K562 (cell line): ENCODE measurements around the gene CEMIP. TPM values are rescaled to one million over a fixed set of nuclear protein-coding genes. Genes with fewer than 3 reads are reported as not detected.

Experiments used
- ATAC-seq: fragments of 200-7000 bp; cut with Tn5 transposase; 3 replicates; pipeline ENCODE4 v1.9.1; 2020; ENCODE audit warnings: moderate library complexity
- BruUV-seq: library from RNA; stranded (reverse); fragments of 400-500 nt; replicated peaks from 2 replicates; lab custom pipeline; 2021; lab: Mats Ljungman, UMichigan
- CTCF ChIA-PET: fragments of 300-600 bp; formaldehyde crosslinking; extraction: SDS; loops from one replicate; lab custom pipeline; 2021; ENCODE audit warnings: low intra/inter-chr PET ratio; lab: Yijun Ruan, JAX
- POLR2A ChIA-PET: fragments of 300-600, 350-650 bp; sonication (Branson Sonifier 250); formaldehyde crosslinking; extraction: SDS; loops from one replicate; lab custom pipeline; 2021; ENCODE audit warnings: antibody characterized with exemption, inconsistent platforms; lab: Yijun Ruan, JAX
- DNase-seq, 4 experiments: peaks; one replicate each; pipeline versions ENCODE4 v3.0.0 to v3.0.0-alpha.2; 2011 to 2018; ENCODE audit warnings: low spot score in 3 of 4, mixed read lengths in 3 of 4; ENCODE audit errors: extremely low read depth in 1 of 4
- FAIRE-seq: peaks from 2 replicates; lab custom pipeline; 2011; peaks lifted over from hg19 to GRCh38; lab: Jason Lieb, UNC
- H2AFZ ChIP-seq: 2 replicates; pipeline ENCODE4 v1.6.0; 2011; ENCODE audit warnings: low read depth, low read length, control low read depth, inconsistent platforms
- H3K27ac ChIP-seq: fragments of 200-600 bp; 3 replicates; pipeline ENCODE4 v1.8.0; 2011; ENCODE audit warnings: low read depth, mild to moderate bottlenecking, control low read depth, inconsistent platforms, low read length, moderate library complexity, mixed read lengths; ENCODE audit errors: extremely low read depth
- H3K27me3 ChIP-seq, 2 experiments: fragments of 300-600 bp in 1 of 2; 2 replicates in 1 of 2; 3 replicates in 1 of 2; pipeline versions ENCODE4 v1.6.0 to v1.8.0; 2011; ENCODE audit warnings: inconsistent platforms in 2 of 2, low read length in 2 of 2, mild to moderate bottlenecking in 1 of 2, mixed read lengths in 1 of 2, moderate library complexity in 1 of 2; ENCODE audit not compliant: control insufficient read depth in 2 of 2, insufficient read depth in 2 of 2
- H3K36me3 ChIP-seq: fragments of 300-600 bp; 3 replicates; pipeline ENCODE4 v1.8.0; 2011; ENCODE audit warnings: mild to moderate bottlenecking, low read length, inconsistent platforms; ENCODE audit not compliant: control insufficient read depth, insufficient read depth
- H3K4me1 ChIP-seq, 2 experiments: fragments of 200-600 bp in 1 of 2; replicated peaks in 1 of 2; 2 replicates in 1 of 2; 3 replicates in 1 of 2; pipeline versions ENCODE4 v1.5.1 to v1.8.0; 2011; ENCODE audit warnings: inconsistent platforms in 2 of 2, low read length in 2 of 2, mild to moderate bottlenecking in 1 of 2, mixed read lengths in 1 of 2, moderate library complexity in 1 of 2; ENCODE audit not compliant: control insufficient read depth in 2 of 2, insufficient read depth in 2 of 2
- H3K4me2 ChIP-seq: 2 replicates; pipeline ENCODE4 v1.6.1; 2011; ENCODE audit warnings: low read length, control low read depth, inconsistent platforms, mixed read lengths; ENCODE audit not compliant: insufficient read depth
- H3K4me3 ChIP-seq: fragments of 200-600 bp; sonication (generic), shearing (Covaris generic); 2 replicates; pipeline ENCODE4 v1.5.1; 2016; ENCODE audit warnings: control low read depth, inconsistent platforms
- H3K79me2 ChIP-seq: fragments of 200-600 bp; 3 replicates; pipeline ENCODE4 v1.8.0; 2011; ENCODE audit warnings: low read length, inconsistent platforms; ENCODE audit not compliant: control insufficient read depth, insufficient read depth
- H3K9ac ChIP-seq, 2 experiments: 2 replicates each; pipeline versions ENCODE4 v1.6.0 to v1.6.1; 2011; ENCODE audit warnings: low read depth in 2 of 2, low read length in 2 of 2, control low read depth in 1 of 2, inconsistent platforms in 1 of 2, mild to moderate bottlenecking in 1 of 2, mixed read lengths in 1 of 2; ENCODE audit not compliant: insufficient read depth in 1 of 2
- H3K9me1 ChIP-seq: one replicate; pipeline ENCODE4 v1.6.0; 2011; ENCODE audit warnings: inconsistent platforms, mild to moderate bottlenecking, low read length, moderate library complexity; ENCODE audit not compliant: control insufficient read depth, insufficient read depth
- H3K9me3 ChIP-seq: replicated peaks from 2 replicates; pipeline ENCODE4 v1.5.1; 2011; ENCODE audit warnings: low read depth, low read length, inconsistent platforms; ENCODE audit not compliant: control insufficient read depth, insufficient read depth
- H4K20me1 ChIP-seq: replicated peaks from 2 replicates; pipeline ENCODE4 v1.6.1; 2011; ENCODE audit warnings: low read length, inconsistent platforms, mixed read lengths; ENCODE audit not compliant: control insufficient read depth, insufficient read depth
- ARID4B ChIP-seq: sonication (generic); formaldehyde crosslinking; IDR thresholded peaks from 2 replicates; pipeline ENCODE4 v1.8.0; 2022; ENCODE audit warnings: mild to moderate bottlenecking, missing genetic modification reagents
- ATF7 ChIP-seq: fragments of 450-650 bp; IDR thresholded peaks from 2 replicates; pipeline ENCODE4 v1.7.1; 2014; ENCODE audit warnings: mild to moderate bottlenecking, moderate library complexity
- CEBPB ChIP-seq: fragments of 450-650 bp; IDR thresholded peaks from 2 replicates; pipeline ENCODE4 v1.6.1; 2016; ENCODE audit warnings: missing genetic modification characterization, missing compliant biosample characterization
- CTBP1 ChIP-seq: fragments of 450-650 bp; IDR thresholded peaks from 2 replicates; pipeline ENCODE4 v1.6.1; 2016; ENCODE audit warnings: borderline replicate concordance
- CTCFL ChIP-seq: IDR thresholded peaks from 2 replicates; pipeline ENCODE4 v1.6.1; 2011; ENCODE audit warnings: borderline replicate concordance, low read depth, mild to moderate bottlenecking, moderate library complexity, low read length; ENCODE audit not compliant: insufficient read depth, poor library complexity, severe bottlenecking
- RFX5 ChIP-seq: IDR thresholded peaks from 2 replicates; pipeline ENCODE4 v1.6.1; 2011; ENCODE audit warnings: low read depth, mild to moderate bottlenecking, improper control_type of control experiment, low read length
- SMAD3 ChIP-seq: fragments of 450-650 bp; formaldehyde crosslinking; conservative IDR thresholded peaks from 2 replicates; pipeline ENCODE4 v1.4.0; 2020; ENCODE audit warnings: mild to moderate bottlenecking
- YY1 ChIP-seq, 3 experiments: IDR thresholded peaks; 2 replicates each; pipeline ENCODE4 v1.6.1; 2011; ENCODE audit warnings: low read length in 2 of 3, mild to moderate bottlenecking in 2 of 3, moderate library complexity in 2 of 3, borderline replicate concordance in 1 of 3, control low read depth in 1 of 3, low read depth in 1 of 3; ENCODE audit not compliant: insufficient read depth in 3 of 3, insufficient replicate concordance in 2 of 3, control insufficient read depth in 1 of 3, insufficient read length in 1 of 3; ENCODE audit errors: extremely low read depth in 1 of 3
- ZKSCAN8 ChIP-seq: fragments of 200-800 bp; sonication (Bioruptor generic); IDR thresholded peaks from 2 replicates; pipeline ENCODE4 v1.6.1; 2016; ENCODE audit warnings: missing genetic modification characterization, missing compliant biosample characterization
- ZNF518B ChIP-seq: fragments of 250-450 bp; sonication (Bioruptor Pico); IDR thresholded peaks from 2 replicates; pipeline ENCODE4 v1.5.0; 2021; ENCODE audit warnings: mild to moderate bottlenecking, moderate library complexity
- ZNF77 ChIP-seq: fragments of 250-450 bp; sonication (Bioruptor Pico); IDR thresholded peaks from 2 replicates; pipeline ENCODE4 v1.5.0; 2020
- WGBS: fragments of 100-300 bp; shearing (Covaris generic); methylation state at CpG from one replicate; pipeline ENCODE4 v1.1.6; 2016; ENCODE audit warnings: low coverage, mixed read lengths; ENCODE audit not compliant: insufficient coverage; ENCODE audit errors: missing lambda C conversion rate; 5-methylcytosine and 5-hydroxymethylcytosine counted together
- in situ Hi-C: fragments of 300-500 bp; cut with MboI; formaldehyde crosslinking; loops from 4 replicates; pipeline ENCODE4 v1.15.0; 2018; ENCODE audit warnings: inconsistent platforms, mixed read lengths
- intact Hi-C: fragments of 100-400 bp; cut with micrococcal nuclease; formaldehyde crosslinking; loops from 2 replicates; pipeline ENCODE4 v1.14.2; 2022
- polyA plus RNA-seq, 8 experiments: library from polyadenylated mRNA; depleted of rRNA in 4 of 8; stranded (reverse) in 5 of 8; unstranded in 3 of 8; fragments of >200 nt; fragmentation: Nextera tagmentation in 2 of 8; fragmentation: Illumina TruSeq in 1 of 8; extraction: Ambion mirVana in 2 of 8; extraction: Trizol in 1 of 8; gene quantifications; 2 replicates each; pipeline versions ENCODE4 v1.2.1 to v1.2.3, GENCODE V29; 2011 to 2014; ENCODE audit warnings: inconsistent platforms in 1 of 8, missing spikeins in 1 of 8
- total RNA-seq, 7 experiments: library from RNA; depleted of rRNA in 6 of 7; stranded (reverse); fragments of >200 nt in 6 of 7; fragmentation: Illumina TruSeq in 2 of 7; extraction: Trizol in 2 of 7; gene quantifications; 2 replicates each; pipeline versions ENCODE4 v1.2.1 to v1.2.3, GENCODE V29; 2011 to 2021; ENCODE audit warnings: low replicate concordance in 1 of 7

CEMIP gene
- total and polyA plus RNA-seq, 9 of the 15 experiments (the other 6 are each of a cell fraction or from before 2014, with no cell fraction given), result 0.33 TPM; not detected in 8

- Histone ChIP-seq H3K9me1 (no peaks in the 10 kb centered on the region), H3K9me3 (0 out of 2 replicates have a peak, but pooled peaks cover 3% of the 10 kb centered on the region), H2AFZ (no peak overlapping the region), H3K4me3 (no peak overlapping the region), H3K79me2 (no peaks in the 10 kb centered on the region), H4K20me1 (peaks cover 11% of the 10 kb centered on the region), H3K36me3 (no peaks in the 10 kb centered on the region), H3K4me2 (no peak overlapping the region), H3K27ac (no peak overlapping the region), H3K4me1 (peaks cover 13 to 14% of the 10 kb centered on the region in 2 experiments; a peak in 4 of 5 replicates), H3K9ac (no peak overlapping the region), H3K27me3 (peaks cover 0 to 16% of the 10 kb centered on the region in 2 experiments; a peak in 2 of 5 replicates)
- ChIA-PET POLR2A (interaction anchor here (0.7 to 1.3 kb wide), 2 partner anchors 14 to 48 kb away, joined by 3 read pairs; no protein-coding TSS in a partner anchor), CTCF (no interaction called here)
- FAIRE-seq (no peak), DNase-seq (no peak), ATAC-seq (no peak)
- BruUV-seq, result no TSS peak
- in situ Hi-C loops, result no loop called here
- WGBS, result 3% methylated on average over 2 of the region's 2 CpGs
- intact Hi-C loops, result no loop called here
- TF ChIP-seq CEBPB (peak; percentile 72), CTBP1 (peak; percentile 16; the same call in 1 of the 2 replicates), RFX5 (no peak), SMAD3 (CRISPR knock-in tag) (no peak), CTCFL (no peak), ATF7 (peak; percentile 84), ARID4B (CRISPR knock-in tag) (no peak), ZKSCAN8 (CRISPR knock-in tag) (no peak), YY1 (IDR thresholded peaks at IDR 0.05; ENCODE audit: borderline replicate concordance in 1 of 3, control insufficient read depth in 1 of 3, extremely low read depth in 1 of 3, insufficient read depth in 3 of 3, insufficient read length in 1 of 3, insufficient replicate concordance in 2 of 3, low read depth in 1 of 3, low read length in 2 of 3) (no peak), ZNF77 (CRISPR knock-in tag) (no peak), ZNF518B (no peak)
These were observed 118.9 kb downstream of the CEMIP start for GRCh38 chr15:80898040-80898439.
